Loucy (cell line): ENCODE data around the gene GBGT1.

Experiments
- H2AFZ ChIP-seq: fragments of 200-600 bp; sonication (generic); 2 replicates; pipeline ENCODE4 v1.6.0; 2016; ENCODE audit warnings: antibody characterized with exemption, mild to moderate bottlenecking, low read length, moderate library complexity
- H3F3A ChIP-seq: fragments of 200-600 bp; 2 replicates; pipeline ENCODE4 v1.6.0; 2016; ENCODE audit warnings: antibody characterized with exemption, low read depth, mild to moderate bottlenecking
- H3K27me3 ChIP-seq: fragments of 200-600 bp; sonication (generic); 2 replicates; pipeline ENCODE4 v1.6.1; 2014; ENCODE audit warnings: low read length, mild to moderate bottlenecking; ENCODE audit not compliant: insufficient read depth, poor library complexity, severe bottlenecking
- H3K36me3 ChIP-seq: fragments of 200-600 bp; sonication (generic); 2 replicates; pipeline ENCODE4 v1.6.1; 2016; ENCODE audit warnings: low read length; ENCODE audit not compliant: insufficient read depth
- H3K4me1 ChIP-seq: fragments of 200-600 bp; sonication (generic); 2 replicates; pipeline ENCODE4 v1.5.1; 2014; ENCODE audit warnings: low read length, mild to moderate bottlenecking; ENCODE audit not compliant: insufficient read depth, poor library complexity, severe bottlenecking
- H3K4me2 ChIP-seq: fragments of 200-600 bp; sonication (generic); 2 replicates; pipeline ENCODE4 v1.6.0; 2014; ENCODE audit warnings: antibody characterized with exemption, low read length, low read depth, mild to moderate bottlenecking; ENCODE audit not compliant: poor library complexity, severe bottlenecking
- H3K4me3 ChIP-seq: fragments of 200-600 bp; sonication (generic); 2 replicates; pipeline ENCODE4 v1.5.1; 2014; ENCODE audit warnings: low read length, mild to moderate bottlenecking, mixed read lengths; ENCODE audit not compliant: poor library complexity, severe bottlenecking
- H3K79me2 ChIP-seq: fragments of 200-600 bp; sonication (generic); 2 replicates; pipeline ENCODE4 v1.6.1; 2014; ENCODE audit warnings: low read length; ENCODE audit not compliant: insufficient read depth
- H3K9ac ChIP-seq: fragments of 200-600 bp; sonication (generic); 2 replicates; pipeline ENCODE4 v1.6.0; 2014; ENCODE audit warnings: mild to moderate bottlenecking, low read depth, low read length, moderate library complexity; ENCODE audit not compliant: poor library complexity, severe bottlenecking
- H3K9me2 ChIP-seq: fragments of 200-600 bp; sonication (generic); replicated peaks from 2 replicates; pipeline ENCODE4 v1.6.1; 2016; ENCODE audit warnings: low read depth, low read length, mixed read lengths
- H3K9me3 ChIP-seq: fragments of 200-600 bp; sonication (generic); 2 replicates; pipeline ENCODE4 v1.6.1; 2014; ENCODE audit warnings: mild to moderate bottlenecking, antibody characterized with exemption, low read length, low read depth; ENCODE audit not compliant: insufficient read depth
- H4K20me1 ChIP-seq: fragments of 200-600 bp; sonication (generic); 2 replicates; pipeline ENCODE4 v1.6.0; 2014; ENCODE audit warnings: antibody characterized with exemption, low read length, mild to moderate bottlenecking; ENCODE audit not compliant: insufficient read depth, poor library complexity, severe bottlenecking
- CTCF ChIP-seq: fragments of 200-600 bp; sonication (generic); conservative IDR thresholded peaks from 2 replicates; pipeline ENCODE4 v1.5.1; 2014; ENCODE audit warnings: mild to moderate bottlenecking, antibody characterized with exemption, low read length
- EZH2phosphoT487 ChIP-seq: fragments of 200-600 bp; IDR thresholded peaks from 2 replicates; pipeline ENCODE4 v1.6.1; 2018; ENCODE audit warnings: antibody characterized with exemption, mild to moderate bottlenecking, moderate library complexity, borderline replicate concordance

GBGT1 gene

GRCh38 chr9:133167769-133168168 lies 4.1 kb upstream of the GBGT1 start:
- no peak overlapping the region for H3K4me3 ChIP-seq
- H4K20me1 ChIP-seq: no peaks in the 10 kb centered on the region
- H3K9me2 ChIP-seq: no peaks in the 10 kb centered on the region
- 0 out of 2 replicates have a peak, but pooled peaks cover 4% of the 10 kb centered on the region for H3K79me2 ChIP-seq
- no peak overlapping the region for H3K4me2 ChIP-seq
- H3K4me1 ChIP-seq: peaks cover 12% of the 10 kb centered on the region
- H3K9ac ChIP-seq: no peak overlapping the region
- no peaks in the 10 kb centered on the region for H3K27me3 ChIP-seq
- no peak overlapping the region for H2AFZ ChIP-seq
- no peaks in the 10 kb centered on the region for H3K9me3 ChIP-seq
- H3K36me3 ChIP-seq: no peaks in the 10 kb centered on the region
- no peak for TF ChIP-seq CTCF
- TF ChIP-seq EZH2phosphoT487: no peak
- H3F3A ChIP-seq: no peaks in the 10 kb centered on the region

DNA sequence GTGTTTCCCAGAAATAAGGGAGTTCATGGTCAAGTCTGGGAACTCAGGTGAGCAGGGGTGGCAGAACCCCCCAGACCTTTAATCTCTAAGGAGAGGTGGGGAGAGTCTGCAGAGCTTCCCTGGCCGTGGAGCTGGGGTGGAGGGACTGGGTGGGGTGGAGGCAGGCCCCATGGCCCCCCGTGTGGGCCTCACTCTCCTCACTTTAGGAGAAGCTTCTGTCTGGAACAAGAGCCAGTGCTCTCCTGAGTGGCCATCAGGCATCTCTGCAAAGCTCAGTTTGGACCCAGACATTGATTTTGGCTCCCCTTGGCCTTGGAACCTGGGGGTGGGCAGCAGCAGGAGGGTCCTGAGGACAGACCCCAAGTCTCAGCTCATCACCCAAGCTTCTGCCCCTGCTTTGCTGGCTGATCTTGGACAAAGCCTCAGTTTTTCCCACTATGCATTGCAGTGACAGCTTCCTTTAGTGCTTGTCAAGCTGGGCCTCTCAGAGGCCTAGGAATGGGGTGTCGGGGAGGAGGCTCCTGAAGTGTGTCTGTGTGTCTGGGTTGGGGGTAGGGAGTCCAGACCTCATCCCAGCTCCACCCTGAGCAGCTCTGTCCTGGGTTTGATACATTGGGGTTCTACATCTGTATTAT lies 3.5 kb upstream of the GBGT1 start:
- H3K27me3 ChIP-seq: no peaks in the 10 kb centered on the region
- peaks cover 16% of the 10 kb centered on the region for H3K4me1 ChIP-seq
- no peak for TF ChIP-seq EZH2phosphoT487
- H3K79me2 ChIP-seq: 0 out of 2 replicates have a peak, but pooled peaks cover 5% of the 10 kb centered on the region
- H3K9me2 ChIP-seq: no peaks in the 10 kb centered on the region
- no peak overlapping the region for H3K9ac ChIP-seq
- H3F3A ChIP-seq: no peaks in the 10 kb centered on the region
- H4K20me1 ChIP-seq: no peaks in the 10 kb centered on the region
- H2AFZ ChIP-seq: no peak overlapping the region
- H3K9me3 ChIP-seq: no peaks in the 10 kb centered on the region
- H3K36me3 ChIP-seq: no peaks in the 10 kb centered on the region
- H3K4me2 ChIP-seq: no peak overlapping the region
- no peak overlapping the region for H3K4me3 ChIP-seq

DNA sequence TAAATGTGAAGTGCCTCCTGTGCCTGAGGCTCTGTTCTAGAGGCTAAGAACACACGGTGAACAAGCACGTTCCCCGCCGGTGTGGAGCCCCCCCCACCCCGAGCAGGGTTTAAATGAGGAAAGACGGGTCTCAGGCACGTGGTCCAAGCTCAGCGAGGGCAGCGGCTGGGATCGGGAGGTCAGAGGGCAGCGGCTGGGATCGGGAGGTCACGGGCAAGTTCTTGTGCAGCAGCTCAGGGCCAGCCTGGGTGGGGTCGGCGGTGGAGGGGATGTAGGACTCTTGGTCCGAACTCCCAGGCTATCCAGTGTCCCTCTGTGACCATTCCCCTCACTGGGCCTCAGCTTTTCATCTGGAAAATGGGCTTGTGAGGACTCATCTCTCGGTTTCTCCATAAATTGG lies 2.7 kb upstream of the GBGT1 start:
- peaks cover 5% of the 10 kb centered on the region; the same call in 1 of the 2 replicates for H3F3A ChIP-seq
- no peaks in the 10 kb centered on the region for H4K20me1 ChIP-seq
- 0 out of 2 replicates have a peak, but pooled peaks cover 5% of the 10 kb centered on the region for H3K79me2 ChIP-seq
- TF ChIP-seq EZH2phosphoT487: no peak
- TF ChIP-seq CTCF: no peak
- no peaks in the 10 kb centered on the region for H3K27me3 ChIP-seq
- peaks cover 20% of the 10 kb centered on the region for H3K4me1 ChIP-seq
- no peak overlapping the region for H2AFZ ChIP-seq
- H3K9me2 ChIP-seq: no peaks in the 10 kb centered on the region
- no peak overlapping the region for H3K9ac ChIP-seq
- H3K9me3 ChIP-seq: no peaks in the 10 kb centered on the region
- no peak overlapping the region for H3K4me3 ChIP-seq
- no peak overlapping the region for H3K4me2 ChIP-seq
- no peaks in the 10 kb centered on the region for H3K36me3 ChIP-seq

- Histone ChIP-seq H3K4me1 (peaks cover 25% of the 10 kb centered on the region), H3K79me2 (0 out of 2 replicates have a peak, but pooled peaks cover 5% of the 10 kb centered on the region), H3K27me3 (no peaks in the 10 kb centered on the region), H3K9me2 (no peaks in the 10 kb centered on the region), H3F3A (peaks cover 7% of the 10 kb centered on the region; the same call in 1 of the 2 replicates), H3K4me2 (no peak overlapping the region), H3K9ac (no peak overlapping the region), H3K4me3 (no peak overlapping the region), H2AFZ (no peak overlapping the region), H3K9me3 (no peaks in the 10 kb centered on the region), H3K36me3 (no peaks in the 10 kb centered on the region), H4K20me1 (no peaks in the 10 kb centered on the region)
- TF ChIP-seq EZH2phosphoT487: no peak
- TF ChIP-seq CTCF: no peak
Measured at GRCh38 chr9:133165452-133165730, 1.7 kb upstream of the GBGT1 start.
